Measurements from ENCODE around the gene HOXA4.

Gene HOXA4

DNA sequence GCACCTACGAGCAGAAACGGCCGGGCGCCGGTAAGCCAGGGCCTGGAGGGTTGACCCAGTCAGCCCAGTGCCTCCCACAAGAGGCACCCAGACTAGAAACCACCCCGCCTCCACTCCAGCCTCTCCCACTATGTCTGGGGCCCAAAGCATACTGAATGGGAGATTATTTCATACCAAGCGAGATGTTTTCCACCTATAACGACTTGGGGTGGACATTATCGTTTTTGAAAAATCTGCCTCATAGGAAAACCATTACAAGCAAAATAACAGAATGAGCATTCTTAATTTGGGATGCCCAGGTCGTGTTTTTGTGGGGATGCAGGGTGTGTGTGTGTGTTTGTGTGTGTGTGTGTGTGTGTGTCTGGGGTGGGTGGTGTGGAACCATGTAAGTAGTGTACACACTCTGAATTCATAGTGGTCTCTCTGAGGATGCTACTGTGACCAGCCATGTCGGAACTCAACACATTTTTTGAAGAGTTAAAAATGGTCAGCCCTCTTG, 15.4 kb upstream of the HOXA4 start:
- TF ChIP-seq, protein P1, sequence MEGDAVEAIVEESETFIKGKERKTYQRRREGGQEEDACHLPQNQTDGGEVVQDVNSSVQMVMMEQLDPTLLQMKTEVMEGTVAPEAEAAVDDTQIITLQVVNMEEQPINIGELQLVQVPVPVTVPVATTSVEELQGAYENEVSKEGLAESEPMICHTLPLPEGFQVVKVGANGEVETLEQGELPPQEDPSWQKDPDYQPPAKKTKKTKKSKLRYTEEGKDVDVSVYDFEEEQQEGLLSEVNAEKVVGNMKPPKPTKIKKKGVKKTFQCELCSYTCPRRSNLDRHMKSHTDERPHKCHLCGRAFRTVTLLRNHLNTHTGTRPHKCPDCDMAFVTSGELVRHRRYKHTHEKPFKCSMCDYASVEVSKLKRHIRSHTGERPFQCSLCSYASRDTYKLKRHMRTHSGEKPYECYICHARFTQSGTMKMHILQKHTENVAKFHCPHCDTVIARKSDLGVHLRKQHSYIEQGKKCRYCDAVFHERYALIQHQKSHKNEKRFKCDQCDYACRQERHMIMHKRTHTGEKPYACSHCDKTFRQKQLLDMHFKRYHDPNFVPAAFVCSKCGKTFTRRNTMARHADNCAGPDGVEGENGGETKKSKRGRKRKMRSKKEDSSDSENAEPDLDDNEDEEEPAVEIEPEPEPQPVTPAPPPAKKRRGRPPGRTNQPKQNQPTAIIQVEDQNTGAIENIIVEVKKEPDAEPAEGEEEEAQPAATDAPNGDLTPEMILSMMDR (IDR thresholded peaks at IDR 0.05; ENCODE audit: extremely low read depth, missing control alignments) = no peak
- no peak for DNase-seq (ENCODE audit: low spot score)

DNA sequence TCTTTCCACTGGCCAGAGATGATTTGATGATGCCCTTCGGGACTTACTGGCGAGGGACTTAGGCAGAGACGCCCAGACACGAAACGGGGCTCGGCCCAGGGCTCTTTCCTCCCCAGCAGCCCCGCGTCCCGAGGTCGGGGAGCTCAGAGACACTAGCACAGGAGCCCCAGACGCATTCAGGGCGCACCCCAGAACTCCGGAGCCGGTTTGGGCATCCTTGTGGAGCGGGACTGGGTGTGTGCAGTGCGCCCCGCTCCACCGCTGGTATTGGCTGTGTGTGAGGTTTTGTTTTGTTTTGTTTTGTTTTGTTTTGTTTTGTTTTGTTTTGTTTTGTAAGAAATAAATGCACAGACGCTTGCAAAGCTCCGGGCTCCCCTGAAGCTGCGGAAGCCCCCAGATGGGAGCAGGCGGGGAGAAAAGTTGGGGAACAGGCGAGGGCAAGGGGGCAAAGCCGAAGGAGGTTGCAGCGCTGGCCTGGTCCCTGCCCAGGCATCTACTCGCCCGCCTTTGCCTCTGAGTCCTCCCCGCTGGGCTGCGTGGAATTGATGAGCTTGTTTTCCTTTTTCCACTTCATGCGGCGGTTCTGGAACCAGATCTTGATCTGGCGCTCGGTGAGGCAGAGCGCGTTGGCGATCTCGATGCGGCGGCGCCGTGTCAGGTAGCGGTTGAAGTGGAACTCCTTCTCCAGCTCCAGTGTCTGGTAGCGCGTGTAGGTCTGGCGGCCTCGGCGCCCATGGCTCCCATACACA, 14.8 kb upstream of the HOXA4 start:
- TF ChIP-seq, protein P1 (IDR thresholded peaks at IDR 0.05; ENCODE audit: extremely low read depth, missing control alignments) = no peak
- DNase-seq (ENCODE audit: low spot score) = no peak

DNA sequence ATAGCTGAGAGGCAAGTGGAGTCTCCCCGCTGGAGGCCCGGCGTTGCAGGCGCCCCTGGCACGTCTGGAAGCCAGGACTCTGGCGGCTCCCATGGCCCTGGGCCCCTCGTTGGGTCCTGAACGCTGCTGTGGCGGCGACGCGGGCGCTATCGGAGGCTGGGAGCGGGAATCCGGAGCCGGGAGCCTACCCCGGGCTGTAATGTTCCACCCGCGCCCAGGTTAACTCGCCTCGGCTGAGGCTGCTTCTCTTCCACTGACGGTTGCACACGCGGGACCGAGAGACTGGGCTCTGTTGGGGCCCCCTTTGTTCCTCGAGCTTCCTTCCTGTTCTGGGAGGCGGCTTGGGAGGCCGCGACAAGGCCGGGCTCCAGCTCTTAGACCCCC, 14.2 kb upstream of the HOXA4 start:
- DNase-seq (ENCODE audit: low spot score) = no peak
- TF ChIP-seq, protein P1 (IDR thresholded peaks at IDR 0.05; ENCODE audit: extremely low read depth, missing control alignments) = no peak

DNA sequence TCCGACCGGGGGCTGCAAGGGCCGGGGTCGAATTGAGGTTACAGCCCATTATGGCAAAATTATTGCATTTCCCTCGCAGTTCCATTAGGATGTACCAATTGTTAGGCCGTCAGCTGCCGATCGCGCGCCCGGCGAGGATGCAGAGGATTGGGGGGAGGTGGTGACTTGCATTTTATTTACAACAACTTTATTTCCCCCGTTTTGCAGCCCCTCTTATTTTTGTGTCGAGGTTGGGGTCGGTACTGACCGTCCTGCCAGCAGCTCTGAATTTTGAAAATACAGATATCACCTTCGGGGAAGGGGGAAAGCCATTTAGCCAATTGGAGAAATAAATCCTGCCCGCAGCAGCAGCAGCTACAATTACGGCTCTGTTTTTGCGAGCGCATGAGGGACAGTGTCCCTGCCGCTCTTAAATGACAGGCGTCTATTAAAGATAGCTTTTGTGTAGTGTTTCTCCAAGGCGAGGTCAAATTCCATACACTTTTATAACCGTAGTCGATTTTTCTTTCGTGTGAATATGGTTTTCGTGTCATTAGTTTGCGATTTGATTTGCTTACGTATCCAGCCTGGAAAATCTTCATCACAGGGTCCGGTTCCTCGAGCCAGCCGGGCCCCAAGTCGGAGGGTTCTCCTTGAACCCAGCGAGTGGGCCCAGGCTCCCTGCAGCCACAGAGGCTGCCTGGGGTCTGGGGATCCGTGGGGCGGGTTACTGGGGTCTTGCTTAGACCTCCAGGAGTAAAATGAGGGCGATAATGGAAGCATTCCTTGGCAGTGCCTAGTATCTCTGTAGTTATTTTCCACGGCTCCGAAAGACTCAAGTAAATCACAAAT, 13.6 kb upstream of the HOXA4 start:
- TF ChIP-seq, protein P1 (IDR thresholded peaks at IDR 0.05; ENCODE audit: extremely low read depth, missing control alignments) = no peak
- DNase-seq (ENCODE audit: low spot score) = no peak

DNA sequence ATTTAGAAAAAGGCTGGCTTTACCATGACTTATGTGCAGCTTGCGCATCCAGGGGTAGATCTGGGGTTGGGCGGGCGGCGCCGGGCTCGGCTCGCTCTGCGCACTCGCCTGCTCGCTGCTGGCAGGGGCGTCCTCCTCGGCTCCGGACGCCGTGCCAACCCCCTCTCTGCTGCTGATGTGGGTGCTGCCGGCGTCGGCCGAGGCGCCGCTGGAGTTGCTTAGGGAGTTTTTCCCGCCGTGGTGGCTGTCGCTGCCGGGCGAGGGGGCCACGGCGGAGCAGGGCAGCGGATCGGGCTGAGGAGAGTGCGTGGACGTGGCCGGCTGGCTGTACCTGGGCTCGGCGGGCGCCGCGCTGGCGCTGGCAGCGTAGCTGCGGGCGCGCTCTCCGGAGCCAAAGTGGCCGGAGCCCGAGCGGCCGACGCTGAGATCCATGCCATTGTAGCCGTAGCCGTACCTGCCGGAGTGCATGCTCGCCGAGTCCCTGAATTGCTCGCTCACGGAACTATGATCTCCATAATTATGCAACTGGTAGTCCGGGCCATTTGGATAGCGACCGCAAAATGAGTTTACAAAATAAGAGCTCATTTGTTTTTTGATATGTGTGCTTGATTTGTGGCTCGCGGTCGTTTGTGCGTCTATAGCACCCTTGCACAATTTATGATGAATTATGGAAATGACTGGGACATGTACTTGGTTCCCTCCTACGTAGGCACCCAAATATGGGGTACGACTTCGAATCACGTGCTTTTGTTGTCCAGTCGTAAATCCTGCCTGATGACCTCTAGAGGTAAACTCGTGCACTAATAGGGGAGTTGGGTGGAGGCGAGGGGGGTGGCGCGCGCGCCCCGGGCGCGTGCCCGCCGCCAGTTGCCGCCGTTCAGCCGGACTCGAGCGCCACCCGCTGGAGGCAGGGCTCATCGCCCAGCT, 12.7 kb upstream of the HOXA4 start, which contains the start of gene HOXA5:
HOXA5 (minus strand) TSS at position 659 of the 927 bp plus-strand sequence; CDS start at position 585, 74 bp downstream.
- no peak for DNase-seq (ENCODE audit: low spot score)

DNA sequence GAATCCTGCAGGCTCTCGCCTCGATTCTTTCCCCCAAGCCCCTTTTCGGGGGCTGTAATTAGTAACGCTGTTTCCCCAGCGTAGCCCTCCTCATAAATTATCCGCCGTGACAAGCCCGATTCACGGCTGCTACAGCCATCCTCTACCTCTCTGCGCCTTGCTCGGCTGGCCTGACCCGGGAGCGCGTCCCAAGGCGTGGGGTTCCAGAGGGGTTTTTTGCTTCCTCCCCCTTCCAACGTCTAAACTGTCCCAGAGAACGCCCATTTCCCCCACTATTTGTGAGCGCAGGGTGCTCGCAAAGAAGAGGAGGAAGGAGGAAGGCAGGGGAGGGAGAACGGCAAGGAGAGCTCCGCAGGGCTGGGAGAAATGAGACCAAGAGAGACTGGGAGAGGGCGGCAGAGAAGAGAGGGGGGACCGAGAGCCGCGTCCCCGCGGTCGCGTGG, 12.0 kb upstream of the HOXA4 start:
- DNase-seq (ENCODE audit: low spot score) = no peak
- TF ChIP-seq, protein P1 (IDR thresholded peaks at IDR 0.05; ENCODE audit: extremely low read depth, missing control alignments) = no peak

More for the DNA sequence above, 12.7 kb upstream of the HOXA4 start, which contains the start of gene HOXA5:
- TF ChIP-seq, protein P1 (IDR thresholded peaks at IDR 0.05; ENCODE audit: extremely low read depth, missing control alignments) = no peak

Measured in GM20000 (cell line).